Neural cell (in vitro differentiated cells): ENCODE results near the gene TMPRSS2.

Source experiments
- CTCF ChIP-seq: fragments of 450-650 bp; IDR thresholded peaks from 2 replicates; pipeline ENCODE4 v1.5.1; 2014; ENCODE audit warnings: antibody characterized with exemption, mild to moderate bottlenecking, moderate library complexity; ENCODE audit not compliant: poor library complexity, severe bottlenecking
- EZH2 ChIP-seq: fragments of 200-600, 300-800 bp; shearing (Covaris generic), sonication (generic); IDR thresholded peaks from 2 replicates; pipeline ENCODE4 v1.6.1; 2014; ENCODE audit warnings: antibody characterized with exemption, low read length, borderline replicate concordance, mild to moderate bottlenecking; ENCODE audit not compliant: insufficient read depth, poor library complexity, severe bottlenecking
- POLR2AphosphoS5 ChIP-seq: IDR thresholded peaks from 2 replicates; pipeline ENCODE4 v1.6.1; 2012
- RAD21 ChIP-seq: fragments of 450-650 bp; conservative IDR thresholded peaks from 2 replicates; pipeline ENCODE4 v1.6.1; 2014; ENCODE audit warnings: antibody characterized with exemption, mild to moderate bottlenecking, moderate library complexity
- REST ChIP-seq: IDR thresholded peaks from 2 replicates; pipeline ENCODE4 v1.6.1; 2012; ENCODE audit warnings: borderline replicate concordance

- TF ChIP-seq CTCF (no peak), REST (no peak), RAD21 (no peak), EZH2 (no peak), POLR2AphosphoS5 (no peak)
These were observed 82.4 kb downstream of the TMPRSS2 start for GRCh38 chr21:41425588-41425953.
